LNCAP (cell line): ENCODE results near the gene DENND4A.
A peak's percentile ranks its signal among the peaks of the same experiment; 100 is the strongest.

Experiments
- CTCF ChIP-seq: fragments of 450-650 bp; IDR thresholded peaks from 2 replicates; pipeline ENCODE4 v1.5.1; 2017; ENCODE audit warnings: mild to moderate bottlenecking

The DENND4A gene

GRCh38 chr15:65824941-65825544 is 33.0 kb upstream of the DENND4A start:
- no peak for TF ChIP-seq CTCF

GRCh38 chr15:65824031-65824743 is 32.1 kb upstream of the DENND4A start:
- peak; percentile 61 for TF ChIP-seq CTCF

GRCh38 chr15:65822316-65822715 is 30.2 kb upstream of the DENND4A start:
- TF ChIP-seq CTCF, result no peak

- no peak for TF ChIP-seq CTCF
These were observed 29.0 kb upstream of the DENND4A start for GRCh38 chr15:65821070-65821469.

- TF ChIP-seq CTCF, result no peak
These were observed 27.5 kb upstream of the DENND4A start for GRCh38 chr15:65819563-65819960.

- no peak for TF ChIP-seq CTCF
These were observed 27.0 kb upstream of the DENND4A start for GRCh38 chr15:65818927-65819562.

- no peak for TF ChIP-seq CTCF
These were observed 24.3 kb upstream of the DENND4A start for GRCh38 chr15:65816441-65816840.
